Retinal pigment epithelial cell (primary cell): ENCODE results near the gene CTSF.
"Not testable (repeated sequence)": the region's sequence is repeated elsewhere in the genome, so short reads cannot be mapped to it uniquely, and the experiment has no call there.

Experiments used
- DNase-seq: peaks from one replicate; pipeline ENCODE4 v3.0.0-alpha.2; 2010; ENCODE audit warnings: low read depth
- H3K4me3 ChIP-seq: 2 replicates; pipeline ENCODE4 v1.5.1; 2011; ENCODE audit warnings: mild to moderate bottlenecking, low read length, control low read depth, moderate library complexity
- CTCF ChIP-seq: conservative IDR thresholded peaks from 2 replicates; pipeline ENCODE4 v1.5.1; 2011; ENCODE audit warnings: low read depth, low read length, control low read depth, inconsistent platforms

CTSF gene

GRCh38 chr11:66586136-66586535 lies 17.7 kb upstream of the CTSF start:
- DNase-seq = no peak
- no peak for TF ChIP-seq CTCF

GRCh38 chr11:66585447-66585846 lies 17.0 kb upstream of the CTSF start:
- not testable (repeated sequence) for DNase-seq, H3K4me3 ChIP-seq

More at GRCh38 chr11:66586136-66586535, 17.7 kb upstream of the CTSF start:
- H3K4me3 ChIP-seq = no peak overlapping the region

- not testable (repeated sequence) for H3K4me3 ChIP-seq
Measured at GRCh38 chr11:66582565-66583147, 14.2 kb upstream of the CTSF start.

GRCh38 chr11:66581261-66581660 lies 12.9 kb upstream of the CTSF start:
- DNase-seq = no peak
- no peak for TF ChIP-seq CTCF
- no peak overlapping the region for H3K4me3 ChIP-seq

More at GRCh38 chr11:66582565-66583147, 14.2 kb upstream of the CTSF start:
- DNase-seq = not testable (repeated sequence)

- H3K4me3 ChIP-seq = no peak overlapping the region
- no peak for TF ChIP-seq CTCF
- no peak for DNase-seq
Measured at GRCh38 chr11:66580803-66581202, 12.4 kb upstream of the CTSF start.

- DNase-seq = no peak
Measured at GRCh38 chr11:66579017-66579606, 10.7 kb upstream of the CTSF start.

GRCh38 chr11:66570850-66571180 lies 2.4 kb upstream of the CTSF start:
- no peak overlapping the region for H3K4me3 ChIP-seq
- TF ChIP-seq CTCF = no peak
- no peak for DNase-seq

More at GRCh38 chr11:66579017-66579606, 10.7 kb upstream of the CTSF start:
- no peak overlapping the region for H3K4me3 ChIP-seq
- peak; percentile 85 for TF ChIP-seq CTCF

- no peak overlapping the region for H3K4me3 ChIP-seq
- no peak for TF ChIP-seq CTCF
- DNase-seq = peak; percentile 34
Measured at GRCh38 chr11:66570079-66570849, 1.9 kb upstream of the CTSF start.
